ENCODE data around the gene TTC12.

Gene TTC12

DNA sequence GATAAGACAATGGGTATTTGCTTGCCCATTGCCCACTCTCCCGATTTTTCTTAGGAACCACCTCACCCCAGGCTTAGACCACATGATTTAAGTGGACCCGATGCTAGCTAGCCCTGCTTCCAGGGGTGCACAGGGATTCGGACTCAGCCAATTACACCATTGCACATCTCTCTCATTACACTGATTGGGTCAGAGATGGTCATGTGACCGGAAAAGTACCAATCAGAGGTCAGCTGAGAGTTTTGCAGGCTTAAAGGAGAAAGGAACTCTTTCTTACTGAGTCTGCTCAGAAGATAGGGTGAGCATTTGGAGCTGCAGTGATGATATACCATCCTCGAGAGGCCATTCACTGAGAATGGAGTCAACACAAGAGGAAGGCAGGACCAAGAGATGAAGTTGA, 61.0 kb downstream of the TTC12 start:
- no peak for DNase-seq (ENCODE audit: low read depth)

DNA sequence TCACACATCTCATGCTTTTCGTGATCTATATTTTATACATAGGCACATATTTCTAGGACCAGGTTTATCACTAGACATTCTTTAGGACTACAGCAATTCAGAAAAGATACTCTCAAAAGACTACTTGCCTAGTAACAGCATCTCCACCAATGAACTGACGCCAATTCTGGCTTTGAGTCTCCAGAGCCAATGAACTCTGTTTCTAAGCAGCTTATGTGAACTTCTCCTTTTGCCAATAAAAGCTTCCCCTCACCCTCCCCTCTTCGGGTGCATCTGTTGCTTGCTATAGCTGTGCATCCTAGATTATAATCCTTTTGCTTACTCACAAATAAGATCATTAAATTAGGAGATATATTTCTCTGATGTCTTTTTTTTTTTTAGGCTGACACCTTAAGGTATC, 61.8 kb downstream of the TTC12 start:
- DNase-seq (ENCODE audit: low read depth), result no peak

DNA sequence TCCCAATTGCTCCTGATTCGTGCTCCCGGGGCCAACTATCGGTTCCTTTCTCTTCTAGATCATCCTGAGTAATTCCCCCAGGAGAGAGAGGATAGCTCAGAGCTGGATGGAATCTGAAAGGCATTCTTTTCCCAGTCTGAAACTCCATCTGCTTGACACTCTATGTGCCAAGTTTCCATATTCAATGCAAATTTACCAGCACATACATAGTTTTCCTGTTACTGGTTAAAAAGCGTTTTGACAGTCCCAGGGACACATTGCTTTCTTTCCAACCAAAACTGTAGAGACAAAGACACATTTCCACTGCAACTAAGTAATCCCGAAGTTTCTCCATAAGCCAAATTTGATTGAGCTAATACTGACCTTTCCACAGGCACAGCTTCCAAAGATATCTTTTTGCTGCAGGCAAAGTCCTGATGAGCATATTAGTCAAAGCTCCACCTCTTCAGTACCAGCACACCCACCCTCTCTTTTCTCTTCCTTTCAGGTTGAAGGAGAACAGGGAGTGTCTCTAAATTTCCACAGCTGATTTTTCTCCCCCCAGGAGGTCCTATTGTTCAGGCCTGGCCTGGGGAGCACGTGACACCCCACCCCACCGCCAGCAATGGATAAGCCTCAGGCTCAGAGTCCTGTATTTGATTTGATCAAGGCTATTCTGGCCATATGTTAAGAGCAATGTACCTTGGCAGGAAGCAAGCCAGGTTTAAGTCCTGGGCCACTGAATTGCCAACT, 63.5 kb downstream of the TTC12 start:
- no peak for DNase-seq (ENCODE audit: low read depth)

DNA sequence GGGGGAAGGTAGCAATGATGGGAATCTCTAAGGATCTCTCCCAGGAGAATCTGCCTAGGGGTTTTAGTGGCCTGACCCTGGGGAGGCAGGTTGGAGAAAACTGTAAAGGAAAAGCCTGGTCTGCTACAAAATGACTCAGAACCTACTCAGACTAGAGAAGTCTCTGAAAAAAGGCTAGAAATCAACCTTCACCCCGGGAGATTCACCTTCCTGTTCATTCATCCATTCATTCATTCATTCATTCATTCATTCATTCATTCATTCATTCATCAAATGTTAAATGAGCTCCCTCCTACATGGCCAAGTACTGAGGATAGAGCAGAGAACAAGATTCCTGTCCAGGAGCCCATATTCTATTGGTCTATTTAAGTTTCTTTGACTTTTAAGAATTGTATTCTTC, 64.3 kb downstream of the TTC12 start:
- no peak for DNase-seq (ENCODE audit: low read depth)

DNA sequence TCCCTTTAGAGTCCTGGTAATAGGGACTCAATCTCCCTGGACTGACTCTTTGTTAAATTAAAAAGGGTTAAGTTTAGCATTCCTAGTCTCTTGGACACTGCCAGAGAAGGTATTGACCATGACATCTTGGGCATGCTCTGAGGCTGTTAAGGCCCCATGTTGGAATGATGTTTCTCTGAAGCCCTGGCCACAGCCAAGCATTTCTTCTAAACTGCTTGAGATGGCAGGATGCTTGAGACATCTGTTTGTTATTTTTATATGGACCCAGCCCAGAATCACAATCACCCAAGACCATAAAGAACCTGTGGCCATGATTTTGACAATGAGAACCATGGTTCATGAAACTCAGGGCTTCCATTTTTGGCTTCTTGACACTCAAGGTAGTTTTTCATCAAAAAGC, 67.7 kb downstream of the TTC12 start:
- DNase-seq (ENCODE audit: low read depth), result no peak

DNA sequence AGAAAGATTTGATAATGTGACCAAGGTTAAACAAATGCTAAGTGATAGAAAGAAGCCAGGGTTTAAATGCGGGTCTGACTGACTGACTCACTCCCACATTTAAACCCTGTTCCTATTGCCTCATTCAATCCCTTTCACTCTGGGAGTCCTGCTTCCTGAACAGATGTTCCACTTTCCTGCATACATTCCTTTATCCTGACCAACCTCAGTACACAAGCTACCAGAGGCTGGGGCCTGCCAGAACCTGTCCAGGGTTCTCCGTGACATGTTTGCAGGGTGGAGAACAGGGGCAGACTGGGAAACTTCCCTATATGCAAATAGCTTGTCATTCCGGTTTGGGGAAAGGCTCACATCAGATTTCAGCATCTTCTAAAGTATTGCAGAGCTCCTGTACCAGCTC, 70.2 kb downstream of the TTC12 start:
- DNase-seq (ENCODE audit: low read depth), result no peak

DNA sequence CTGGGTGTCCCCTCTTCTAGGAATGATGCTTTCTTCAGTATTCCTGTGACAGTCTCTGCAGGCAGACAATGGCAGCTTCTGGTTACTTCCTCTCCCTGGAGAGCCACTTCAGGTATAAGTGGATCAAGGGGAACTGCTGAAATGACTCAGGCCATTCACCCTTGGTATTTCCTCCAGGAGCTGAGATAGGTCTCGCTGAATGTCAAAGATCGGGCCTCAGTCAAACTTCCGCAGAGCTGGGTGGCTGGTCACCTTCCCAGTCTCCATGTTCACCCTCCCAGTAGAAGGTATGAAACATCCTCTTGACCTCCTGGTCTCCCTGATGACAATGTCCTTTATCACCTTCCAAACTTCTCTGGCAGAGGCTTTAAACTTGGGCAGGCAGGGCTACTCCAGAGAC, 71.4 kb downstream of the TTC12 start:
- DNase-seq (ENCODE audit: low read depth), result no peak

DNA sequence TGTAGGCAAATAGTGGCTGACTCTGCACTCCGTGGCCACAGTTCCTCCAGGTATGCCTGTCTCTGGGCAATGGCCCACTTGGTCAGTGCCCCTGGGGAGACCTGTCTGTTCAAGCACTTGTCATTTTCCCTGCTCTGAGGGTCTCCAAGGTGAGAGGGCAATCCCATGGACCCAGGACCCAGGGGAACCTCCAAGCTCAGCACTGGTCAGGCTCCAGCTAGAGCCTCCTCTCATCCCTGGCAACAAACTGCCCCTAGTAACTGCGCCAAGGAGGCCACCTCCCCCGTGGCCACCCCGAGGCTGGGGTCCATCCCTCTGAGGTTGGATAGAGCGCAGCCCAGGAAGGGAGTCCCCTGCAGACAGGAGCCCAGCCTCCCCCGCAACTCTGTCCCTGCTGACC, 72.5 kb downstream of the TTC12 start:
- no peak for DNase-seq (ENCODE audit: low read depth)

DNA sequence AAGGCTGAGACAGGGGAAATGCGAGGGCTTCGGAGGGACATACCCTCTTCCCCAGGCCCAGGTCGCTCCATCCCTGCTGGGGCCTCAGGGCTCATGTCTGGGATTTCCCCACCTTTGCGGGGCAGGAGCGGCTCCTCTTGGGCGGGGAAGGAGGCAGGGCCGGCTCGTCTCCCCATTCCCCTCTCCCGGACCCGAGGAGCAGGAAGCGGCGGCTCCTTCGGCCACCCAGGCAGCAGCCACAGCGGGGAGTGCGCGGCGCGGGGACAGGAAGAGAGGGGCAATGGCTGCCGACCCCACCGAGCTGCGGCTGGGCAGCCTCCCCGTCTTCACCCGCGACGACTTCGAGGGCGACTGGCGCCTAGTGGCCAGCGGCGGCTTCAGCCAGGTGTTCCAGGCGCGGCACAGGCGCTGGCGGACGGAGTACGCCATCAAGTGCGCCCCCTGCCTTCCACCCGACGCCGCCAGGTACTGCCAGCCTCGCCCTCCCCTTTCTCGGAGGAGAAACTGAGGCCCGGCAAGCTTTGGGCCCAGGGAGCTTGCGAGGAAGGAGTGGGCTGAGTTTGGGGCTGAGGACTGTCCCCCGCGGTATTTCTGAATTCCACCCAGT, 73.3 kb downstream of the TTC12 start, which contains the start of gene ANKK1:
ANKK1 (plus strand) TSS at position 175 of the 607 bp plus-strand sequence; CDS start at position 281, 106 bp downstream.
- DNase-seq (ENCODE audit: low read depth), result no peak

DNA sequence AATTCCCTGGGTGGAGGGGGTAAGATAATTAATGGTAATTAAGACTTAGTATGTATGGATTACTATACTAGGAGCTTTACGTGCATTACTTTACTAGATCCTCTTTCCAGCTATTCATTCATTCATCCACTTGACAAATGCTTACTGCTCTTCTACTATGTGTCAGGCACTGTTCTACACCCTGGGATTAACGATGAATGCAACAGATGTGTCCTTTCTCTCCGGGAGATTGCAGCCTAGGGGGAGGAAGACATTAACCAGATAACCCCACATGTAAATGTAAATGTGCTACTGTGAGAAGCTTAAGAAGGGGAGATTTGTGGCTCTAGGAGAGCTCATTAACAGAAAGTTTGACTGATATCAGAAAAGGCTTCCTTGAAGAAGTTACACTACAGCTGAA, 74.9 kb downstream of the TTC12 start:
- no peak for DNase-seq (ENCODE audit: low read depth)

DNA sequence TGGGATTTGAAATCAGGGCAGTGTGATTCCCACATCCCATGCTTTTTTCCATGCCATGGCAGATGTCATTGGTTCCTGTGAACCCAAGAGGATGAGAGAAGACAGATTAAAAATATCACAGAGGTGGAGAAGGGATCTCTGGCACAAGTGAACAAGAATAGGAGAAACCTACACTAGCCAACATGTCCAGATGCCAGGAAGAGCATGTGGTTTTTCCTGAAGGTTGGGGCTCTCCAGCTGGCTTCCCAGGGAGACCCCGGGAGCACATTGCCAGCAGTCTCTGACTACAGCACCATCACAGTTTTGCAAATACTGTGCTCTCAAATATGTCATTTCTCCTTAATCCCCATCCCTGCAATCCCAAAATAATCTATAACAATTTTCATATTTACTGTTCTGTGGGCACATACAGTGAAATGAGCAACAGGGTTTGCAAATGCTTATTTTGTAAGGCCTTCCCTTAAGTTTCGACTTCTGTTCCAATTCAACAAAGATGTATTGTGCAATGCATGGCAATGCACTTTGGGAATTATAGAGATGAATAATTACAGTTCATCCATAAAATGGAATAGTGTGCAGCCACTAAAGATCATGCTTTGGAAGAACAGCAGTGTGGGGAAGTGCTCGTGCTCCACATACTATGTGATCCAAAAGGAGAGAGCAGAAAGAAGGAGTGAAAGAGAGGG, 78.0 kb downstream of the TTC12 start:
- DNase-seq (ENCODE audit: low read depth), result no peak

DNA sequence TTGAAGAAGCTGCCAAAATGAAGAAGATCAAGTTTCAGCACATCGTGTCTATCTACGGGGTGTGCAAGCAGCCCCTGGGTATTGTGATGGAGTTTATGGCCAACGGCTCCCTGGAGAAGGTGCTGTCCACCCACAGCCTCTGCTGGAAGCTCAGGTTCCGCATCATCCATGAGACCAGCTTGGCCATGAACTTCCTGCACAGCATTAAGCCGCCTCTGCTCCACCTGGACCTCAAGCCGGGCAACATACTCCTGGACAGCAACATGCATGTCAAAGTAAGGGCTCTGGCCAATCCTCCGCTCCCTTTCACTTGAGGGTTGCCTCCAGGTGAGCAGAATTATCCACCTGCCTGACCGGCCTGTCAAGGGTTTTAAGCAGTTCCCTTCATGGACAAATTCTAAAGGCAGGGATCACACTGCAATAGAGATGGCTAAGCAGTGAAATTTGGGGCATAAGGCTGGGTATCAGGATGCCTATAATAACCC, 79.2 kb downstream of the TTC12 start:
- DNase-seq (ENCODE audit: low read depth), result no peak

DNA sequence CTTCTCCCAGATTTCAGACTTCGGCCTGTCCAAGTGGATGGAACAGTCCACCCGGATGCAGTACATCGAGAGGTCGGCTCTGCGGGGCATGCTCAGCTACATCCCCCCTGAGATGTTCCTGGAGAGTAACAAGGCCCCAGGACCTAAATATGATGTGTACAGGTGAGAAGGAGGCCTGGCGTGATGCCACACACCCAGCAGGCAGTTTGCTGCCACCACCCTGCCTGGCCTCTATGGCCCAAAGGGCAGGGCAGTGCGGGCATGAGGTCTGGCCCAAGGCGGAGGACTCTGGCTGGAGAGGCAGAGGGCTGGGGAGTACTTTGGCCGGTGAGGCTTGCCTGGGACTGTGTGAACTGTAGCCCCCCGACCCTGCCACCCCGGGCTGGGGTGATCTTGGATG, 80.5 kb downstream of the TTC12 start:
- DNase-seq (ENCODE audit: low read depth), result no peak

DNA sequence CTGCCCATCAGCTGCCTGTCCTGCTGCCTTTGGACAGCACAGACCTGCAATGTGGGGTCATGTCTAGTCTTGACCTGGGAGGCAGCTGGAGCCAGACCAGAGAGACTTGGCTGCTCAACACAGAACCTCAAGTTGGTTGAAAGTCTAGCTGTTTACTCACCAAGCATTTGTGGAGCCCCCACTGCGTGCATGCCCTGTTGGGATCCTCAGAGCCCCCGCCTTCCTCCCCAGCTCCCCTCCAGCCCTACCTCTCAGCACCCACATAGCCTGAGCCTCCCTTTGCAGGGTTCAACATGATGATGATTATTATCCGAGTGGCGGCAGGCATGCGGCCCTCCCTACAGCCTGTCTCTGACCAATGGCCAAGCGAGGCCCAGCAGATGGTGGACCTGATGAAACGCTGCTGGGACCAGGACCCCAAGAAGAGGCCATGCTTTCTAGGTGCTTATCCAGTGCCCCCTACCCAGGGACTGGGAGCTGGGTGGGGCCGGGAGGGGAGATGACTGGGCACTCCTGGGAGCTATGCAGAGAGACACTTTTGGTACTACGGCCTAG, 81.5 kb downstream of the TTC12 start:
- DNase-seq (ENCODE audit: low read depth), result no peak

DNA sequence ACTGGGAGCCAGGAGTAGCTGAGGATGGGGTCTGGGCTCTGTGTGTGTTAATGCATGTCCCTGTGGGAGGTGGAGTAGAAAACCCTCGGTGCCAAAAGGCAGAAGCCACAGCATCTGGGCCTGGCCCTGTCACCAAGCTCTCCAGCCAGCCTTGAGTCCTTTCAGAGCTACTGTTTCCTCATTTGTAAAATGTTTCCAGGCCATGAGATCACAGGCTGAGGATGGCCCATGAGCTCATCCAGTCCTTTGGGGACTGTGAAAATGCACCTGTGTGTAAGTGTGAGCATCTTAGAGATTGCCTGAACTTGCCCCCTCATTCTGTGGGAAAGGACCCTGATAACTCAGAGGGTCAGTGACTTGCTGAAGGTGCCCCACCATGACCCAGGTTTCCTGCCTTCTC, 82.3 kb downstream of the TTC12 start:
- DNase-seq (ENCODE audit: low read depth), result no peak

DNA sequence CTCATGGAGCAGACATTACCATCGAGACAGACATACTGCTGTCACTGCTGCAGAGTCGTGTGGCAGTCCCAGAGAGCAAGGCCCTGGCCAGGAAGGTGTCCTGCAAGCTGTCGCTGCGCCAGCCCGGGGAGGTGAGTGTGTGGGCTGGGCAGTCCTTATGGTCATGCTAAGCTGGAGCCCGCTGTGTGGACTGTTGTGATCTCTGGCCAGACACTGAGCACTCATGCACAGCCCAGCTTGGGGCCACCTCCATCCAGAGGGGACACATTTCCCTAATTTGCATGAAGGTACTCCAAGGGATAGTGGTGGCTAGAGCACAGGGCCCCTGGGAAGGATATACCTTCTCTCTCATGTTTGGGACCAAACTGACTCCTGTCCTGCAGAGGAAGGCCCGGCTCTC, 82.8 kb downstream of the TTC12 start:
- DNase-seq (ENCODE audit: low read depth), result no peak

DNA sequence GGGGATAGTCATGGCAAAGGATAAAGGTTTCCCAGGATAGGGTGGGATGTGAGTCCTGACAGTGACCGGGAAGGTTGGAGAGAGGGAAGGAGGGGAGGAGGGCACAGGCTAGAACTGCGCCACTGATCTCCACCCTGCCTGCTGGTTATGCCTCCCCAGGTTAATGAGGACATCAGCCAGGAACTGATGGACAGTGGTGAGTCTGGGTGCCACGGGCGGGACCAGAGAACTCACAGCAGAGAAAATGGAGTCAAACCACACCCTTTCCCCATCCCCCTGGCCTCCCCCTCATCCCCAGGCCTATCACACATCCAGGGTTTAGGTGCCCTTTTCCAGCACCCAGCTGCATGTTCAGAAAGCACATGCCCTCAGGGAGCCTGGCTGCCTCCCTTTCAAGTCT, 83.4 kb downstream of the TTC12 start:
- no peak for DNase-seq (ENCODE audit: low read depth)

DNA sequence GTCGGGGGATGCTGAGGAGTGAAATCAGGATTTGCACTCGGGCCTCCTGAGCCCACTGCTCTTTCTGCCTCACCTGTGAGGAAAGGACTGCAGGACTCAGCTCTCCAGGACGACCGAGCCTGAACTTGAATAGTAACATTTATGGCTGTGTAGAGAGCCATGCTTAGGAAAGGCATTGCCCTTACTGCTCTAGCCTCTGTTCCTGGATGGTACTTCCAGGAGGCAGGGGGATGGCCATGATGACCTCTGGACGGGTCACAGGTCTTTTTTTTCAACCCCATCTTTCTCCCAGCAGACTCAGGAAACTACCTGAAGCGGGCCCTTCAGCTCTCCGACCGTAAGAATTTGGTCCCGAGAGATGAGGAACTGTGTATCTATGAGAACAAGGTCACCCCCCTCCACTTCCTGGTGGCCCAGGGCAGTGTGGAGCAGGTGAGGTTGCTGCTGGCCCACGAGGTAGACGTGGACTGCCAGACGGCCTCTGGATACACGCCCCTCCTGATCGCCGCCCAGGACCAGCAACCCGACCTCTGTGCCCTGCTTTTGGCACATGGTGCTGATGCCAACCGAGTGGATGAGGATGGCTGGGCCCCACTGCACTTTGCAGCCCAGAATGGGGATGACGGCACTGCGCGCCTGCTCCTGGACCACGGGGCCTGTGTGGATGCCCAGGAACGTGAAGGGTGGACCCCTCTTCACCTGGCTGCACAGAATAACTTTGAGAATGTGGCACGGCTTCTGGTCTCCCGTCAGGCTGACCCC, 84.5 kb downstream of the TTC12 start:
- DNase-seq (ENCODE audit: low read depth), result no peak

DNA sequence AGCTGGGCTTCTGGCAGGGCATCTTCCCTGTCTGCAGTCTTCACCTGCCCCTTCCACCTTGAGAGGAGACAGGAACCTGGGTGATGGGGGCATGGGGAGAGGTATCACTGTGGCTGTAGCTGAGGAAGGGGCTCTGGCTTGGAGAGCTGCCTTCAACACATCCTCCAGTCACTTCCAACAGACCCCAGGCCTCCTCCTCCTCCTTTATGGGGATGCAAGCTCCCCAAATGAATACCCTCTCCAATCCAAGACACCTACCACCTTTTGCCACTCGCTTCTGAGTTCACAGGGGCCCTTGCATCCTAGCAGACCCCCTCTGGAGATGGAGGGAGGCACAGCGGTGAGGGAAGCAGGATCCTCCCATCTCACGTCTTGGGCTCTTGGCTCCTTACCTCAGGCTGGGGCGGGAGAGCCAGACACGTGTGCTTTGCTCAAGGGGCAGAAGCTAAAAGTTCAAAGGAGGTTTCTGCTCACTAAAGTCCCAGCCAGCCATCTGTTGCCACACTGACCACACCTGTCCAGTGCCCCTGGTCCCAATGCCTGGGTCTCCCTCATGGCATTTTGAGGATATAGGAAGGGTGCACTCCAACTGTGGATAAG, 86.3 kb downstream of the TTC12 start:
- no peak for DNase-seq (ENCODE audit: low read depth)

DNA sequence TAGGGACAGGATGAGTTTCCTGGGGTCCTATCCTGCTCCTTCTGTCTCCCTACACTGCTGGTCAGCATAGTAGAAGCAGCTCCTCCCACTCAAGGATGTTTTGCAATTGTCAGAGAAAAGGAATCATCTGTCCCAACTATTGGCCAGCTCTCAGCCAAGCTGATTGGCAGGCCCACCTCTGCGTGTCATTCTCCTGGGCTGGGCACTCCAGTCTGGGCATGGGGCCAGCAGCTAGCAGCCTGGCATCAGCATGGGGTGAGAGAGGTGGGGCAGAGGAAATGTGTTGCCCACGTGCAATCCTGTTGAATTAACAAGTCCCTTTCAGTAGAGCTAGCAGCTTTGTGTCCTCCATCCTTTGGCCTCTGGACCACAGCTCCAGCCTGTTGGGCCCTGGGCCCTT, 87.3 kb downstream of the TTC12 start:
- no peak for DNase-seq (ENCODE audit: low read depth)

DNA sequence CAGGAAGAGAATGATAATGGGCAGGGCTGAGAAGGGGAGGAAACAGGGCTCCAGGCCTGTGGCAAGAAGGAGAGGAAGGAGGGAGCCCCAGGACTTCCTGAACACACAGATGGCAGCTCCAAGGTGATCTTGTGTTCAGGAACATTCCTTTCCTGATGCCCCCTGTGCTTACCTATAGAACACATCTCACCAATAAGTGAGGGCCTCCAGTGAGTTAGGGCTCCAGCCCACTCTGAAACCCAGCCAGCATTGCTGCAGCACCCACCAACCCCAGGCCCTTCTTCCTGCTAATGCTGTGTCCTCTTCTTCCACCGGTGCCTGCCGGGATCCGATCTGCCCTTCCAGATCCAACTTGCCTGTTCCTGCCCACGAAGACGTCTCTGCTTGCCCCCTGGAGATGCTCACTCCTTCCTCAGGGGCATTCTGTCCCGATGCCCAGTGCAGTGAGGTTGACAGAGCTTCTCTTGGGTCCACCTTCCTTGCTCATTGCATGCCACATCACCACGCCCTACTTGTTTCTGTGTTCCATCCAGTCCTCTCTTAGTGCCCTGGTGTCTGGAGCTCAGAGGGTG, 90.6 kb downstream of the TTC12 start:
- no peak for DNase-seq (ENCODE audit: low read depth)

Data from activated T-cell treated with anti-CD3 and anti-CD28 coated beads for 48 hours (primary cell).